ENCODE data around the gene KLK13.

The KLK13 gene

GRCh38 chr19:51093510-51094345 lies 28.8 kb upstream of the KLK13 start:
- ChIA-PET POLR2A (interaction anchor here (0.6 kb wide), 1 partner anchor 62 kb away, joined by 3 read pairs; no protein-coding TSS in a partner anchor), CTCF (interaction anchor here (0.6 to 6.1 kb wide), 11 partner anchors 10 to 266 kb away, joined by 3 to 61 read pairs (median 3); partner anchors contain the start of gene KLK10)
- TF ChIP-seq CTCF (IDR thresholded peaks at IDR 0.05; ENCODE audit: insufficient read depth, low read length, missing control alignments) = no peak
- DNase-seq (ENCODE audit: low read depth, low spot score) = no peak
- no peak overlapping the region for H3K4me3 ChIP-seq (ENCODE audit: low read depth, low read length)

- POLR2A ChIA-PET = no interaction called here
- CTCF ChIA-PET = interaction anchor here (0.9 to 6.1 kb wide), 4 partner anchors 11 to 76 kb away, joined by 3 to 61 read pairs (median 4); partner anchors contain the start of gene KLK10
Measured at GRCh38 chr19:51093101-51093500, 28.2 kb upstream of the KLK13 start.

GRCh38 chr19:51091895-51092873 lies 27.3 kb upstream of the KLK13 start:
- POLR2A ChIA-PET = no interaction called here
- CTCF ChIA-PET = interaction anchor here (1.2 to 6.1 kb wide), 3 partner anchors 9 to 71 kb away, joined by 3 to 61 read pairs (median 4); partner anchors contain the start of gene KLK10
- DNase-seq (ENCODE audit: low read depth, low spot score) = no peak

More at GRCh38 chr19:51093101-51093500, 28.2 kb upstream of the KLK13 start:
- no peak for TF ChIP-seq CTCF (IDR thresholded peaks at IDR 0.05; ENCODE audit: insufficient read depth, low read length, missing control alignments)
- H3K4me3 ChIP-seq (ENCODE audit: low read depth, low read length) = no peak overlapping the region
- no peak for DNase-seq (ENCODE audit: low read depth, low spot score)

GRCh38 chr19:51091126-51091525 lies 26.2 kb upstream of the KLK13 start:
- CTCF ChIA-PET = interaction anchor here (2.2 kb wide), 1 partner anchor 10 kb away, joined by 6 read pairs; no protein-coding TSS in a partner anchor
- TF ChIP-seq CTCF (IDR thresholded peaks at IDR 0.05; ENCODE audit: insufficient read depth, low read length, missing control alignments) = no peak
- H3K4me3 ChIP-seq (ENCODE audit: low read depth, low read length) = no peak overlapping the region
- POLR2A ChIA-PET = no interaction called here
- DNase-seq (ENCODE audit: low read depth, low spot score) = no peak

More at GRCh38 chr19:51091895-51092873, 27.3 kb upstream of the KLK13 start:
- H3K4me3 ChIP-seq (ENCODE audit: low read depth, low read length) = no peak overlapping the region
- TF ChIP-seq CTCF (IDR thresholded peaks at IDR 0.05; ENCODE audit: insufficient read depth, low read length, missing control alignments) = no peak

- ChIA-PET POLR2A (no interaction called here), CTCF (interaction anchor here (2.2 kb wide), 1 partner anchor 10 kb away, joined by 6 read pairs; no protein-coding TSS in a partner anchor)
- DNase-seq (ENCODE audit: low read depth, low spot score) = no peak
- TF ChIP-seq CTCF (IDR thresholded peaks at IDR 0.05; ENCODE audit: insufficient read depth, low read length, missing control alignments) = no peak
- no peak overlapping the region for H3K4me3 ChIP-seq (ENCODE audit: low read depth, low read length)
Measured at GRCh38 chr19:51090471-51090870, 25.6 kb upstream of the KLK13 start.

Data from AG04449 (cell line).